ENCODE results near the gene ATP11C. TPM values are rescaled to one million over a fixed set of nuclear protein-coding genes. Genes with fewer than 3 reads are reported as not detected.

Gene ATP11C
- total RNA-seq, 1 donor from 2014 or later: 48.5 TPM

DNA sequence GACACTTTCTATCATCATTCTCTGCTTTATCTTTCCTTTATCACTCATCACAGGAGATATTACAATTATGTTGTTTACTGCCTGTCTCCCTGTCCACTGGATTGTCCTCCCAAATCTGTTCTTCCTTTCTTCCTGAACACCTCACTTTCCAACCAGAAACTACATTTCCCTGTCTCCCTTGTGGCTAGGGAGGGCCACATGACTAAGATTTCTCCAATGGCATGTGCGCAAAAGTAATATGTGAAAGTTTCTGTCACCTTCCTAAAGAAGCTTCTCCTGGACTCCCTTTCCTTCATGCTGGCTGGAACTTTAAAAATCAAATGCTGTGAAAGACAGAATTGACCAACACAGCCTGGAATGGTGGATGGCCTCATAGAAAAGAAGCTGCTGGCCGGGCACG, 25.8 kb downstream of the ATP11C start:
- peaks cover 26% of the 10 kb centered on the region for H3K4me1 Mint-ChIP-seq (ENCODE audit: unreplicated experiment)
- no peak overlapping the region for H3K27ac Mint-ChIP-seq (ENCODE audit: unreplicated experiment)
- H3K36me3 Mint-ChIP-seq (ENCODE audit: low read depth, unreplicated experiment): no peaks in the 10 kb centered on the region
- no peak overlapping the region for H3K4me3 Mint-ChIP-seq (ENCODE audit: unreplicated experiment)
- no peaks in the 10 kb centered on the region for H3K27me3 Mint-ChIP-seq (ENCODE audit: unreplicated experiment)
- TF ChIP-seq, protein P1, sequence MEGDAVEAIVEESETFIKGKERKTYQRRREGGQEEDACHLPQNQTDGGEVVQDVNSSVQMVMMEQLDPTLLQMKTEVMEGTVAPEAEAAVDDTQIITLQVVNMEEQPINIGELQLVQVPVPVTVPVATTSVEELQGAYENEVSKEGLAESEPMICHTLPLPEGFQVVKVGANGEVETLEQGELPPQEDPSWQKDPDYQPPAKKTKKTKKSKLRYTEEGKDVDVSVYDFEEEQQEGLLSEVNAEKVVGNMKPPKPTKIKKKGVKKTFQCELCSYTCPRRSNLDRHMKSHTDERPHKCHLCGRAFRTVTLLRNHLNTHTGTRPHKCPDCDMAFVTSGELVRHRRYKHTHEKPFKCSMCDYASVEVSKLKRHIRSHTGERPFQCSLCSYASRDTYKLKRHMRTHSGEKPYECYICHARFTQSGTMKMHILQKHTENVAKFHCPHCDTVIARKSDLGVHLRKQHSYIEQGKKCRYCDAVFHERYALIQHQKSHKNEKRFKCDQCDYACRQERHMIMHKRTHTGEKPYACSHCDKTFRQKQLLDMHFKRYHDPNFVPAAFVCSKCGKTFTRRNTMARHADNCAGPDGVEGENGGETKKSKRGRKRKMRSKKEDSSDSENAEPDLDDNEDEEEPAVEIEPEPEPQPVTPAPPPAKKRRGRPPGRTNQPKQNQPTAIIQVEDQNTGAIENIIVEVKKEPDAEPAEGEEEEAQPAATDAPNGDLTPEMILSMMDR (IDR thresholded peaks at IDR 0.05; ENCODE audit: unreplicated experiment): no peak
- no peaks in the 10 kb centered on the region for H3K9me3 Mint-ChIP-seq (ENCODE audit: unreplicated experiment)
- DNase-seq (ENCODE audit: low spot score): no peak

DNA sequence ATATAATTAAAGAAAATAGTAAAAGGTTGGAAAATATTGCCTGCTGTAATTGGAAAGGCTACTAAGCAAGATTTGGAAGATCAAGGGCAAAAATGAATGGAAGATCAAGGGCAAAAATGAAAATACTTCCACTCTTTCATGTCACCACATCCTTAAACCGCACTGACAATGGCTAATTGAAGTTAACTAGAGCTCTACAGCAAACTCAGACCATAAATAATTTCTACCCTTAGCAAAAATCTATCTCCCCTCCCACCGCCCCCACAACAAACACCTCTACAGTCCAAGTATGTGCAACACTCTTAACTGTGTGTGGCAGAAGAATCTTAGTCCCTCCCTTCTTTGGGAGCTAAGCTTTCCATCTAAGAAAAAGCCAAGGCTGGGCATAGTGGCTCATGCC, 27.1 kb downstream of the ATP11C start:
- DNase-seq (ENCODE audit: low spot score): no peak
- H3K4me3 Mint-ChIP-seq (ENCODE audit: unreplicated experiment): no peak overlapping the region
- no peaks in the 10 kb centered on the region for H3K9me3 Mint-ChIP-seq (ENCODE audit: unreplicated experiment)
- H3K36me3 Mint-ChIP-seq (ENCODE audit: low read depth, unreplicated experiment): no peaks in the 10 kb centered on the region
- H3K27ac Mint-ChIP-seq (ENCODE audit: unreplicated experiment): no peak overlapping the region
- TF ChIP-seq, protein P1 (IDR thresholded peaks at IDR 0.05; ENCODE audit: unreplicated experiment): no peak
- H3K27me3 Mint-ChIP-seq (ENCODE audit: unreplicated experiment): no peaks in the 10 kb centered on the region
- peaks cover 26% of the 10 kb centered on the region for H3K4me1 Mint-ChIP-seq (ENCODE audit: unreplicated experiment)

DNA sequence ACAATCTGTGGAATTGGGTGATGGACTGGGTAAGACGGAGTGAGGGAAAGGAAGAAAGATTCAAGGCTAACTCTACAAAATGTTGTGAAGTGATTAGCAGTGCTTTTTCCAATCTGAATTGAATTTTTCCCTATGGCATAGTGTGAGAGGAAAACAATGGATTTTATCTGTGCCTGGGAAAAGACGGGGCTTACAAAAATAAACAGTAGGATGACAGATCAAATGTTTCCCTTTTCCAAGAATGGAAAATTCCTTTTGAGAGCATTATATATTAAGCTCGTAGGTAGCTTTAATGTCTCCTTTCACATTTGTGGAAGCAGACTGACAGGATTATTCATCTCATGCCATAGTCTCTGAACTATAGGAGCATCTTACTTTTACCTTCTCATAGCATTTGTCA, 27.8 kb downstream of the ATP11C start:
- Mint-ChIP-seq H3K27me3 (ENCODE audit: unreplicated experiment) (no peaks in the 10 kb centered on the region), H3K36me3 (ENCODE audit: low read depth, unreplicated experiment) (no peaks in the 10 kb centered on the region), H3K4me1 (ENCODE audit: unreplicated experiment) (peaks cover 26% of the 10 kb centered on the region), H3K4me3 (ENCODE audit: unreplicated experiment) (no peak overlapping the region), H3K9me3 (ENCODE audit: unreplicated experiment) (no peaks in the 10 kb centered on the region), H3K27ac (ENCODE audit: unreplicated experiment) (peak overlapping the region; percentile 90)
- DNase-seq (ENCODE audit: low spot score): no peak
- TF ChIP-seq, protein P1 (IDR thresholded peaks at IDR 0.05; ENCODE audit: unreplicated experiment): no peak

DNA sequence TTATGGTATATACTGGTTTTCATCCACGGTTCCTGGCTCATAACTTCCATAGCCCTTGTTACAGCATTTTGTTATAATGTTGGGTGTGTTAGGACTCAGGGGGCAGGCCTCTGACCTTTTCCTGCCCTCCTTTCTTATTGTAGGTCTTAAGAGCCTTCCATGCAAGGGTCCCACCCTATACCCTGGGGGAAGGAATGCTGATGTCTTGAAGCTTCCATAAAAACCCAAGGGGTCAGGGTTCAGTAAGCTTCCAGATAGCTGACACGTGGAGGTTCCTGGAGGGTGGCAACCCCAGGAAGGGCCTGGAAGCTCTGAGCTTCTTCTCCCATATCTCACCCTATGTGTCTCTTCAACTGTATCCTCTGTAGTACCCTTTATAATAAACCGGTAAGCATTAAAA, 29.6 kb downstream of the ATP11C start:
- Mint-ChIP-seq H3K27ac (ENCODE audit: unreplicated experiment) (no peak overlapping the region), H3K36me3 (ENCODE audit: low read depth, unreplicated experiment) (no peaks in the 10 kb centered on the region), H3K27me3 (ENCODE audit: unreplicated experiment) (no peaks in the 10 kb centered on the region), H3K4me3 (ENCODE audit: unreplicated experiment) (no peak overlapping the region), H3K4me1 (ENCODE audit: unreplicated experiment) (peaks cover 20% of the 10 kb centered on the region), H3K9me3 (ENCODE audit: unreplicated experiment) (no peaks in the 10 kb centered on the region)
- TF ChIP-seq, protein P1 (IDR thresholded peaks at IDR 0.05; ENCODE audit: unreplicated experiment): no peak
- DNase-seq (ENCODE audit: low spot score): no peak

DNA sequence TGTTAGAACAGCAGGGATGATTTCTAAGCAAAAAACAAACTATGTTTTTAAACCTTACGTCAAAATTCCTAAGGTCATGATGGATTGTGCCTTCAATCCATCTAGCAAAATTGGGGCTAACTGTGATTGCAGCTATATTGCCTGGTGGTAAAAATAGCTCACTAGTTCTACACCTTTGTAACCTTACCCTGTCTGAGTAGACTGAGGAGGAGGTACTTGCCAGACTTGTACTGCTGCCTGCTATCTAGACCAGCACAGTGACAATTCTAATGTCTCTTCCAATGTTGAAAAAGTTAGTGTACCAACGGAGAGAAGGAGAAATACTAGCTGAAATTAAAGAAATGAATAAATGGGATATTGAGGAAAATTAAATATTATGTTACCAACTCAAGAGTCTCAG, 30.3 kb downstream of the ATP11C start:
- no peak overlapping the region for H3K4me3 Mint-ChIP-seq (ENCODE audit: unreplicated experiment)
- no peaks in the 10 kb centered on the region for H3K36me3 Mint-ChIP-seq (ENCODE audit: low read depth, unreplicated experiment)
- TF ChIP-seq, protein P1 (IDR thresholded peaks at IDR 0.05; ENCODE audit: unreplicated experiment): no peak
- DNase-seq (ENCODE audit: low spot score): no peak
- no peak overlapping the region for H3K27ac Mint-ChIP-seq (ENCODE audit: unreplicated experiment)
- H3K9me3 Mint-ChIP-seq (ENCODE audit: unreplicated experiment): no peaks in the 10 kb centered on the region
- H3K27me3 Mint-ChIP-seq (ENCODE audit: unreplicated experiment): no peaks in the 10 kb centered on the region
- H3K4me1 Mint-ChIP-seq (ENCODE audit: unreplicated experiment): peaks cover 20% of the 10 kb centered on the region
